HG03432 (cell line): ENCODE measurements around the gene ROR2.

Experiments
- ATAC-seq: cut with Tn5 transposase; IDR thresholded peaks from one replicate; pipeline ENCODE4 v1.9.1; 2021; ENCODE audit warnings: mild to moderate bottlenecking, moderate library complexity; ENCODE audit not compliant: unreplicated experiment

ROR2 gene

GRCh38 chr9:91725651-91726050 is 224.4 kb downstream of the ROR2 start:
- ATAC-seq: no peak

GRCh38 chr9:91724609-91725505 is 225.2 kb downstream of the ROR2 start:
- no peak for ATAC-seq

DNA sequence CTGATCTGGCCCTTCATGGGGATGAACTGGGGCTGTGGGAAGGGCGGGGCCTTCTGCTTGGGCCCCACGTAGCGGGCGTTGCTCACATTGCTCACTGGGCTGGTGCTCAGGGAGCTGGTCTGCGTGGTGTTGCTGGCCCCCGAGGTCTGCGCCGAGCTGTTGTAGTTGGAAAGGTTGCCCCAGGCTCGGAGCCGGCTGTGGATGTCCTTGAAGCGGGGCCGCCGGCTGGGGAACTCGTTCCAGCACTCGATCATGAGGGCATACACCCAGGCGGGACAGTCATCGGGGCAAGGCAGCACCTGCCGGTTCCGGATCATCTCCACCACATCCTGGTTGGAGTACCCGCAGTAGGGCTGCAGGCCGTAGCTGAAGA is 226.0 kb downstream of the ROR2 start:
- no peak for ATAC-seq

- ATAC-seq: no peak
Observed at GRCh38 chr9:91723420-91724067, 226.5 kb downstream of the ROR2 start.

DNA sequence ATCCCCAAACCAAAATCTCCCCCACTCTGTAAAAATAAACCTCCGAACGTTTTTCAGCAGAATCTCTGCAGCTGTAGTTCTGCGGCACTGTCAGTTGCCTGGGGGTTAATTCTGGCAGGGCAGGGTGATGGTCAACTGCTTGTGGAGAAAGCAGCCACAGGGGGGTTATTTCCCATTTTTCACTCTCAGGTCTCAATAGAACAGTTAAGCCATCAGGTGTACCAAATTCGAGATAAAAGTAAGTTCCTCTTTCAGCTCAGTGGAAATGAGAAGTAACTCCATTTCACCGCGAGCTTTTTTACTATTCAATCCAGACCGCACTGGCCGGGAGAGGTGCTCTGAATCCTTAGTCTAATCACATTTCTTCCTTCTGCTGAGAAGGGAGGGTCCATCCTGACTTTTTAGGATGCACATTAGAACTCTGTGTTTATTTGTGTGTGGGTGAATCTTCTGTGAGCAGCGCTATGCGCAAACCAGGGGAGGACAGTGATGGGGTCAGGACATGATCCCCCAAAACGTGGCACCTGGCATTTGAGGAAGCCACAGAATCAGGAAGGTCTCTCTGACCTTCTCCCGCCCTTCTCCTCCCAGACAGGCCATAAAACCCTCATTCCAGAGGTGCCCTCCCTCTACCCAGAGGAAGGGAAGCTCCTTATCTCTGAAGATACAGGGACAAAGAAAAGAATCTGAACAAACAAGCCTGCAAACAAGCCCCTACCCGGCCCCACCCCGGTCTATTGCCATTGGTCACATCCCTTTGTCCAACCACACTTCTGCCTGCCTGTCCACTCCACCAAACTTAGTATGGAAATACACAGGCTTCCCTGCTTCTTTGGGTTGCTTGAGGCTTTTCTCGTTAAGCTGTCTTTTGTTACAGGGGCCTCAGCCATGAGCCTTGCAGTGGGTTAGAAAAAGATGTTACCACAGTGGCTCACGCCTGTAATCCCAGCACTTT is 229.0 kb downstream of the ROR2 start:
- no peak for ATAC-seq

DNA sequence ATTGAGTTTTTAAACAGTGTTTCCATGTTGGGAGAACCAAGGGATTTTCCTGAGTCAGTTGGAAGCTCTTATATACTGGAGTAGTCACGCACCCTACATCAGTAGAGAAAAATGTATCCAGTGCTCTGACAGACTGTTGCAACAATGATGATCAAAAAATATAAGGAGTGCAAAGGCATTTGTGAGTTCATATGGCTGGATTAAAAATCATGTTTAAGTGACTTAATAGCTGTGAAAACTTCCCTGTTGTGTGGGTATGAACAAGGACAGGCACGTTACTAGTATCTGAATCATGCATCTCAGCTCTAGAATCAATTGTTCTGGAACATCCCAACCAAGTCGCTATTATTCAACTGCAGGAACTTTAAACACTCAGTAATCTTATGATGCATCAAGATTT is 229.7 kb downstream of the ROR2 start:
- no peak for ATAC-seq

- no peak for ATAC-seq
Observed at GRCh38 chr9:91718071-91718470, 232.0 kb downstream of the ROR2 start.

DNA sequence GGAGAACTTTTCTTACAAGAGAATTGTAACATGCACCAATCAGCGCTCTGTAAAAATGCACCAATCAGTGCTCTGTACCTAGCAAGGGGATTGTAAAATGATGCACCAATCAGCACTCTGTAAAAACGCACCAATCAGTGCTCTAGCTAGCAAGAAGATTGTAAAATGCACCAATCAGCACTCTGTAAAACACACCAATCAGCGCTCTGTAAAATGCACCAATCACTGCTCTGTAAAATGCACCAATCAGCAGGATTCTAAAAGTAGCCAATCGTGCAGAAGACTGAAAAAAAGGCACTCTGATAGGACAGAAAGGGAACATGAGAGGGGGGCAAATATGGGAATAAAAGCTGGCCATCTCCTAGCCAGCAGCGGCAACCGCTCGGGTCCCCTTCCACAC is 233.2 kb downstream of the ROR2 start:
- ATAC-seq: no peak

- no peak for ATAC-seq
Observed at GRCh38 chr9:91716239-91716638, 233.8 kb downstream of the ROR2 start.

- ATAC-seq: no peak
Observed at GRCh38 chr9:91714874-91715615, 235.0 kb downstream of the ROR2 start.

DNA sequence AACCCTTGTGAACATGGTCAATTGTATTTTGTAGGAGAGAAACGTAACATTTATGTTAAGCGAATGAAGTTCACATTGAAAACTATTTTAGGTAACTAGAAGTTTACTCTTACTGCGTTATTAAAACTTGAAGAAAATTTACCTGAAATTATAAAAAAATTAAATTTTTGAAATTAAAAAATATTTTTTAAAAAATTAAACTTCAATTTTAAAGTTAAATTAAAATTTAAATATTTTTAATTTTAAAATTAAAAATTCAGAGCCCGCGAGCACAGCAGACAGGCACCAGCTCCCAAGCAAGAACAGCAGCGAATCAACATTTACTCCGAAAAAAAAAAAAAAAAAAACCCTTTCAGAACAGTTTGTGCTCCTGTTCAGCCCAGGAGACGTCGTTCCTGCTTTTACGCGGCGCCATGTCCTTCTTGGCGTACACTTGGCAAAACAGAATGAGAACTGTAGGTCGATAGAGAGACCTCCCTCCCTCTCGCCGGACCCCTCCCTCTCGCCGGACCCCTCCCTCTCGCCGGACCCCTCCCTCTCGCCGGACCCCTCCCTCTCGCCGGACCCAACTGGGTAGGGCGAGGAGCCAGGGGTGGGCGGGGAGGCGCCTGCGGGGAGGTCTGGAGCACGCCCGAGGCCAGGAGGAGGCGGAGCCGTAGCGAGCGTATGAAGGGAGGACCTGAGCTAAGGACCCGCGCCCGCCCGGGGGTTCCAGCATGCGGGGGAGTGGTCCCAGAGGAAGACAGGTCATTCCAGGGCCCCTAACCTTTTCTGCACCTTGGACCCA is 235.8 kb downstream of the ROR2 start:
- ATAC-seq: peak; percentile 55

- no peak for ATAC-seq
Observed at GRCh38 chr9:91712811-91713210, 237.2 kb downstream of the ROR2 start.

DNA sequence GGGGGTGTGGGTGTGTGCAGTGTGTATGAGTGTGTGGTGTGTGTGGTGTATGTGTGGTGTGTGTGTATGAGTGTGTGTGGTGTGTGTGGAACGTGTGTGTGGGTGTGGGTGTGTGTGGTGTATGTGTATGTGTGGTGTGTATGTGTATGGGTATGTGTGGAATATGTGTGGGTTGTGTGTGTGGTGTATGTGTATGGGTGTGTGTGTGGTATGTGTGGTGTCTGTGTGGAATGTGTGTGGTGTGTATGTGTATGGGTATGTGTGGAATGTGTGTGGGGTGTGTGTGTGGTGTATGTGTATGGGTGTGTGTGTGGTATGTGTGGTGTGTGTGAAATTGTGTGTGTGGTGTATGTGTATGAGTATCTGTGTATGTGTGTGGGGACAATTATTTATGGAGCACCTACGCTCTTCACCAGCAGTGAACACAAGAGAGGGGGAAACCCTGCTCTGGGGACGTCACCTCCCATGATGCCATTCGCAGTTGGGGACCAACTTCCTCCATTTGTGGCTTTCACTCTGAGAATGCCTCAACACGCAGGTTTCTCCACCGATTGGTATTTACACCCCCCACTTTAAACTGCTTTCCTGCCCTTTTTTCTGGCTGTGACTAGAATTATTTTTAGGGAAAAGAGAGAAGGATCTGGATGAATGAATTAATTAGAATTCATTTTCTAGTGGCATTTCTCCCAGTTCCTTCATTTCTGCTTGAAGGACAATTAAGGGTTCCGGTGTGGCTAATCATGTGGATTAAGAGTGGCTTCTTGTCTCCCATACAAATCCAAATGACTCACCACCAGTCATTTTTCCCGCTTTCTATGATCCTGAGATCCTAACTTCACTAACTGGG is 238.1 kb downstream of the ROR2 start:
- ATAC-seq: peak; percentile 92

- no peak for ATAC-seq
Observed at GRCh38 chr9:91710158-91710557, 239.9 kb downstream of the ROR2 start.

- no peak for ATAC-seq
Observed at GRCh38 chr9:91705386-91705785, 244.6 kb downstream of the ROR2 start.

DNA sequence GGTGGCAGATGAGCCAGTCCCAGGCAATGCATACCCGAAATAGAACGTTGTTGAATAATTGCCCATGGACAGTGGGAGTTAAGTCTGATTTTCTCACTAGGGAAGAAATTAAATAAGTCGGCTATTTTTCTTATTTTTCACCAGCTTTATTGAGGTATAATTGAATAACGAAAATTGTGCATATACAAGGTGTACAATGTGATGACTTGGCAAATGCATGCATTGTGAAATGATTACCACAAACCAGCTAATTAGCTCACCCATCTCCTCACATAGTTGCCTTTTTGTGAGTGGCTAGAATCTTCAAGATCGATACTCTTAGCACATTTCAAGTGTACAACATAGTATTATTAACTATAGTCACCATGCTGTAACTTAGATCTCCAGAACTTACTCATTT is 249.6 kb downstream of the ROR2 start:
- ATAC-seq: no peak

GRCh38 chr9:91698266-91698665 is 251.8 kb downstream of the ROR2 start:
- no peak for ATAC-seq

GRCh38 chr9:91697201-91697600 is 252.8 kb downstream of the ROR2 start:
- no peak for ATAC-seq
